Stimulated activated CD8-positive, alpha-beta memory T cell treated with anti-CD3 and anti-CD28 coated beads, Interleukin-15, amount 100 ng/mL, for 24 hours (primary cell): ENCODE data around the gene FIBP.

Experiments
- DNase-seq: peaks from one replicate; pipeline ENCODE4 v3.0.0-alpha.2; 2020; ENCODE audit warnings: low read depth

Gene FIBP

DNA sequence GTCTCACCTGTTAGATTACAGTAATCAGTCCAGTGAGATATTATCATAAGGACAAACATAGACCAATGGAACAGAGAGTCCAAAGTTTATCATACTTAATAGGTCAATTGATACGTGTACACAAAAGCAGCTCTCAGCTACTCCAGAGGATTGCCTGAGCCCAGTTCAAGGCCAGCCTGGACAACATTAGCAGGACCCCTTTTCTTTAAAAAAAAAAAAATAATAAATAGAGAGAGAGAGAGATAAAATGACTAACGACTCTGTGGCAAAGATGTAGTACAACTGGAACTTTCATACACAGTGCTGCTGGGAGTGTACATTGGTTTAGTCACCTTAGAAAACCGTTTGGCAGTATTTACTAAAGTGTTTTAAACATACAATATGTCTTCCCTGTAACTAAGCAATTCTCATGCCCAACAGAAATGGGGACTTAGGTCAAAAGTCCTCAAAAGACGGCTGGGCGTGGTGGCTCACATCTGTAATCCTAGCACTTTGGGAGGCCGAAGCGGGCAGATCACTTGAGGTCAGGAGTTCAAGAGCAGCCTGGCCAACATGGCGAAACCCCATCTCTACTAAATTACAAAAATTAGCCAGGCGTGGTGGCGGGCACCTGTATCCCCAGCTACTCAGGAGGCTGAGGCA is 43.9 kb downstream of the FIBP start:
- DNase-seq: no peak

- DNase-seq: no peak
Observed at GRCh38 chr11:65843811-65844210, 44.5 kb downstream of the FIBP start.

DNA sequence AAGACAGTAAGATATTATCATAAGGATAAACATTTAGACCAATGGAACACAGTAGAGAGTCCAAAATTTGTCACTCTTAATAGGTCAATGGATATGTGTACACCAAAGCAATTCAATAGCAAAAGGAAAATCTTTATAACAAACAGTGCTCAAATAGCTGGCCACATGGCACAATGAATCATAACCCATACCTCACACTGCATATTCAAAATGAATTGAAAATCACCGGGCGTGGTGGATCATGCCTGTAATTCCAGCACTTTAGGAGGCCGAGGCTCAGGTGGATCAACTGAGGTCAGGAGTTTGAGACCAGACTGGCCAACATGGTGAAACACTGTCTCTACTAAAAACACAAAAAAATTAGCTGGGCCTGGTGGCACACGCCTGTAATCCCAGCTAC is 46.1 kb downstream of the FIBP start:
- DNase-seq: no peak

DNA sequence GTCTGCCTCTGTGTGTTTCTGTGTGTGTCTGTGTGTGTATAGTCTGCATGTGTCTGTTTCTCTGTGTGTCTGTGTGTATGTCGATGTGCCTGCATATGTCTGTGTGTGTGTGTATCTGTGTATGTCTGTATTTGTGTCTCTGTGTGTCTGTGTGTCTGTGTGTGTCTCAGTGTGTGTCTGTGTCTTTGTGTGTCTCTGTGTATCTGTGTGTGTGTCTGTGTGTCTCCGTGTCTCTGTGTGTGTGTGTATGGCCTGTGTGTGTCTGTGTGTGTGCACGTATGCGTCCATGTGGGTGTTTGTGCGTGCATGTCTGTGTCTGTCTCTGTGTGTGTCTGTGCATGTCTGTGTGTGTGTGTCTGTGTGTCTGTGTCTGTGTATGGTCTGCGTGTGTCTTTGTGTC is 54.1 kb downstream of the FIBP start:
- no peak for DNase-seq
